ENCODE measurements around the gene EML2.

GRCh38 chr19:45643927-45644771 is 5.0 kb upstream of the EML2 start:
- TF ChIP-seq CTCF (IDR thresholded peaks at IDR 0.05 in 4 of 5, conservative IDR thresholded peaks at IDR 0.05 in 1 of 5) (no peak), POLR2A (IDR thresholded peaks at IDR 0.05) (no peak)
